ENCODE data around the gene SEPTIN7.

Gene SEPTIN7

DNA sequence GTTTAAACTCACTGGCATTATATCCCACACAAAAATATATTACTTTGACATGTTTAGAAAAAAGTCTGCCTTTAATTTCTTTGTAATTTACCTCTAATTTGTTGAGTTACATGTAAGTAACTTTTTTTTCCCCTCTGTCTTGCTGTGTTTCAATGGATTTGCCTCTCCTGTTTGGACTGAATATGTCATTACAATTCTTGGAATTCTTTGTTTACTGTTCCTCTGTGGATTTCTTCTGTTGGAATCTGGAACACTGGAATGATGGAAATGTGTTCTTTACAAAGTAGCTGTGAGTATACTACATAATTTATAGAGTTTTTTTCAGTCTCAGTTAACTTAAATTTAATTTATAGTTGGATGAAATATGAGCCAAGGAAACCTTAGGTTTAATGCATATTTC lies 30.4 kb downstream of the SEPTIN7 start:
- DNase-seq (ENCODE audit: low read depth, low spot score) = no peak
- Histone ChIP-seq H3K4me1 (ENCODE audit: control insufficient read depth, insufficient read depth, low read length) (no peaks in the 10 kb centered on the region), H3K9me3 (ENCODE audit: control insufficient read depth, insufficient read depth, low read length) (no peaks in the 10 kb centered on the region), H3K4me3 (ENCODE audit: low read length) (no peak overlapping the region), H3K27ac (ENCODE audit: low read length) (no peak overlapping the region), H3K36me3 (ENCODE audit: control insufficient read depth, insufficient read depth, low read length) (no peaks in the 10 kb centered on the region), H3K27me3 (ENCODE audit: control insufficient read depth, insufficient read depth, low read length) (no peaks in the 10 kb centered on the region)

DNA sequence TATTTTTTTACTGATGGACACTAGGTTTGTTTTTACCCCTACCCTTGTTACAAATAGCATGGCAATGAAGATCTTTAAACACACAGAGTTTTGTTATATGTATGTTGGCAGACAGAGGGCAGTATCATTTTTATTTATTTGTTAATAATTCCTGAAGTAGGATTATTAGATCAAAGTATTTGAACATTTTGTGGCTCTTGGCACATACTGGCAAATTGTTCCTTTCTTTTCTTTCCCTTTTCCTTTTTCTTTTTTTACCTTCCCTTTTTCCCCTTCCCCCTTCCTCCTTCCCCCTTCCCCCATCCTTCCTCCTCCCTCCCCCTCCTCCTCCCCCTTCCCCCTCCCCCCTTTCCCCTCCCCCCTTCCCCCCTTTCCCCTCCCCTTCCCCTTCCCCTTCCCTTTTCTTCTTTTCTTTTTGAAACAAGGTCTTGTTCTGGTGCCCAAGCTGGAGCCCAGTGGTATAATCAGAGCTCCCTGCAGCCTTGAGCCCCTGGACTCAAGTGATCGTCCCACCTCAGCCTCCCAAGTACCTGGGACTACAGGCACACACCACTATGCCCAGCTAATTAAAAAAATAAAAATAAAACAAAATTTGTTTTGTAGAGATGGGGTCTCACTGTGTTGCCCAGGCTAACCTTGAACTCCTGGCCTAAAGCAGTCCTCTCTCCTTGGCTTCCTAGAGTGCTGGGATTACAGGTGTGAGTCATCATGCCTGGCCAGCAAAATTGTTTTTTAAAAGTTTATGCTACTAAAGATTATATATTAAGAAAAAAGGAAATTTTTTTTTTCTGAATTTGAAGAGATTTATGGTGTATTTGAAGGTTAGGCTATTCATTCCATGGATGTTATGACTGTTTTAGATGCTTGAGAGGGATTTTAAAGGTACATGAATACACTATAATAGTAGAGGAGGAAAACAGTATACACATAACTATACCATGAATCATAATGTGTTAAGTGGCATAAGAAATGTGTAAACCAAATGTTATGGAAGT lies 39.3 kb downstream of the SEPTIN7 start:
- H3K27me3 ChIP-seq (ENCODE audit: control insufficient read depth, insufficient read depth, low read length) = no peaks in the 10 kb centered on the region
- no peak overlapping the region for H3K4me3 ChIP-seq (ENCODE audit: low read length)
- DNase-seq (ENCODE audit: low read depth, low spot score) = no peak
- no CpG with 5 or more reads among the region's 1 CpG for WGBS (ENCODE audit: insufficient coverage, insufficient read length)
- H3K9me3 ChIP-seq (ENCODE audit: control insufficient read depth, insufficient read depth, low read length) = no peaks in the 10 kb centered on the region
- H3K27ac ChIP-seq (ENCODE audit: low read length) = no peak overlapping the region
- H3K36me3 ChIP-seq (ENCODE audit: control insufficient read depth, insufficient read depth, low read length) = no peaks in the 10 kb centered on the region
- H3K4me1 ChIP-seq (ENCODE audit: control insufficient read depth, insufficient read depth, low read length) = no peaks in the 10 kb centered on the region

DNA sequence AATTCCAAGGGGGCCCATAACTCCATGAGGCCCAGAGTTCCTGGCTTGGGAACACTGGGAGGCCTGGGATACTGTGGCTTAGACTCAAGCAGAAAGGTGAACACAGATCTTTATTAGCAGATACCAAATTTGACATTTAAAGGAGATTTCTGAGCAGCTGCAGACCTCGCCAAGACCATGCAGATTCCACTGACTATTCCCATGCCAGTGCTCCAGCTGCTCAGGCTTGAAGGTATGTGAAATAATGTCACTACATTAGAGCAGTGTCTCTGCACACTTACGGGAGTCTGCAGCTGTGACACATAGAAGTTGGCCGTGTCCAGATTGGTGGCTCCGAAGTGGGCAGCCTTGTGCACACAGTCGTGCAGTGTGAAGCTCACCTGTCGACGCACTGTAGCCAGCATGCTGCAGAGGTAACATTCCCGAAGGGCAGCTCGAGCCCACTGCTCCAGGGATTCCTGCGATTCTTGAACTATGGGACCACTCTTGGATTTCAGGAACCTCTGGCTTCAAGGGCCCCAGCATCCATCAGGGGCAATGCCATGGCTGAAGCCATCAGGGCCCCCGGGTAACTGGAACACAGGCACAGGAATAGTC lies 46.1 kb downstream of the SEPTIN7 start:
- Histone ChIP-seq H3K27me3 (ENCODE audit: control insufficient read depth, insufficient read depth, low read length) (no peaks in the 10 kb centered on the region), H3K9me3 (ENCODE audit: control insufficient read depth, insufficient read depth, low read length) (no peaks in the 10 kb centered on the region), H3K27ac (ENCODE audit: low read length) (no peak overlapping the region), H3K4me1 (ENCODE audit: control insufficient read depth, insufficient read depth, low read length) (0 out of 2 replicates have a peak, but pooled peaks cover 1% of the 10 kb centered on the region), H3K36me3 (ENCODE audit: control insufficient read depth, insufficient read depth, low read length) (no peaks in the 10 kb centered on the region; the same call in 1 of the 2 replicates), H3K4me3 (ENCODE audit: low read length) (no peak overlapping the region)
- no peak for DNase-seq (ENCODE audit: low read depth, low spot score)
- no CpG with 5 or more reads among the region's 11 CpGs for WGBS (ENCODE audit: insufficient coverage, insufficient read length)

DNA sequence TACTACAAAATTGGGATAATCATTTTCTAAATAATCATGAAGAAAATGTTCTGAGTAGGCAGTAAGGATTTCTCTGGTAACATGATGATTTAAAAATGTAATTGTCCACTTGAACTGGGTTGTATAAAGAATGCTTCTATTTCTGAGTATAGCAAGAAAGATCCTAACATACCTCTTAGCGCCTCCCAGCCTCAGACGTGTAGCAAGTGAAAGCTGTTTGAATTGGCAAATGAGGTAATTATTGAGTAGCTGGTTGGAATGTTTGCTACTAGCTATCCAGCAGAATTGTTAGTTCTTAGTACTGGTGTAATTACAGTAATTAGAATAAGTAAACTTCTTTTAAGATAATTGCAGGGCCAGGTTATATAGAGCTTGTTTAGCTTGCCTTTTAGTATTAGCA lies 47.9 kb downstream of the SEPTIN7 start:
- Histone ChIP-seq H3K27ac (ENCODE audit: low read length) (no peak overlapping the region), H3K4me3 (ENCODE audit: low read length) (no peak overlapping the region), H3K4me1 (ENCODE audit: control insufficient read depth, insufficient read depth, low read length) (0 out of 2 replicates have a peak, but pooled peaks cover 1% of the 10 kb centered on the region), H3K27me3 (ENCODE audit: control insufficient read depth, insufficient read depth, low read length) (no peaks in the 10 kb centered on the region), H3K9me3 (ENCODE audit: control insufficient read depth, insufficient read depth, low read length) (no peaks in the 10 kb centered on the region), H3K36me3 (ENCODE audit: control insufficient read depth, insufficient read depth, low read length) (no peaks in the 10 kb centered on the region; the same call in 1 of the 2 replicates)
- no peak for DNase-seq (ENCODE audit: low read depth, low spot score)
- WGBS (ENCODE audit: insufficient coverage, insufficient read length) = no CpG with 5 or more reads among the region's 2 CpGs

DNA sequence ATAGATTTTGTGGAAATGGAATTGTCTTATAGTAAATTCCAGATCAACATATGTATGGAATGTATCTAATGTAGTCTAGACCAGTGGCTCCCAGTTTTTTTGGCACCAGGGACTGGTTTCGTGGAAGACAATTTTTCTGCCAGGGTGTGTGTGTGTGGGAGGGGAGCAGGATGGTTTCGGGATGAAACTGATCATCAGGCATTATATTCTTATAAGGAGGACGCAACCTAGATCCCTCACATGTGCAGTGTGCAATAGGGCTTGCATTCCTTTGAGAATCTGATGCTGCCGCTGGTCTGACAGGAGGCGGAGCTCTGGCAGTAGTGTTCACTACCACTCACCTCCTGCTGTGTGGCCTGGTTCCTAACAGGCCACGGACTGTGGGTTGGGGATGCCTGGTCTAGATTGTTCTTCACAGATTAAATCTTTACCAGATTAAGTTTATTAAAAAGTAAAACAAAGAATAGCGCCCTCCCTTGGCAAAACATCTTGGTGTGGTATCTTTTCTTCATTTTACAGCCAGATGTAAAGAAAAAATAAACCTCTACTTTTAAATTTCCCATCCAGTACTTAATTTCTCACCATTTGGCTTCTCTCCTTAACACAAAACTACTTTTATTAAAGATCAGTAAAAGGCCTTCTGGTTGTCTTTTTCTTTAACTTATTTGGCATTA lies 48.4 kb downstream of the SEPTIN7 start:
- DNase-seq (ENCODE audit: low read depth, low spot score) = no peak
- no peaks in the 10 kb centered on the region for H3K9me3 ChIP-seq (ENCODE audit: control insufficient read depth, insufficient read depth, low read length)
- H3K4me1 ChIP-seq (ENCODE audit: control insufficient read depth, insufficient read depth, low read length) = 0 out of 2 replicates have a peak, but pooled peaks cover 1% of the 10 kb centered on the region
- no peaks in the 10 kb centered on the region; the same call in 1 of the 2 replicates for H3K36me3 ChIP-seq (ENCODE audit: control insufficient read depth, insufficient read depth, low read length)
- WGBS (ENCODE audit: insufficient coverage, insufficient read length) = no CpG with 5 or more reads among the region's 7 CpGs
- H3K27ac ChIP-seq (ENCODE audit: low read length) = no peak overlapping the region
- H3K4me3 ChIP-seq (ENCODE audit: low read length) = no peak overlapping the region
- H3K27me3 ChIP-seq (ENCODE audit: control insufficient read depth, insufficient read depth, low read length) = no peaks in the 10 kb centered on the region

DNA sequence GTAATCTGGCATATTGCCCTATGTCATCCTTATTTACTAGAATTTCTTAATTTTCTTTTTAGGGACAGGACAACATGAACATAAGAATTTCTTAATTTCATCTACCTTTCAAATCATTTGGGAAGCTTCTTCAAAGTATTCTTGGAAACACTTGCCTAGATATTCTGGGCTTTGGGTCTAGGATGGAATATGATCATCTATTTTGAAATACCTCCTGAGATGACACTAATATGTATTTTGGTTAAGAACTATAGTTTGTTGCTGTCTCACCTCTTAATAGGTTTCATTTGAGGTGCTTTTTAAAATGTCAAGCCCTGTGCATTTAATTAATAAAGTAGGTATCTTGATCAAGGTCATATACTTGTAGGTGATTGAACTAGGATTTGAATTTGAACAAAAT lies 49.1 kb downstream of the SEPTIN7 start:
- H3K9me3 ChIP-seq (ENCODE audit: control insufficient read depth, insufficient read depth, low read length) = no peaks in the 10 kb centered on the region
- no peaks in the 10 kb centered on the region; the same call in 1 of the 2 replicates for H3K36me3 ChIP-seq (ENCODE audit: control insufficient read depth, insufficient read depth, low read length)
- H3K4me1 ChIP-seq (ENCODE audit: control insufficient read depth, insufficient read depth, low read length) = 0 out of 2 replicates have a peak, but pooled peaks cover 1% of the 10 kb centered on the region
- no peak for DNase-seq (ENCODE audit: low read depth, low spot score)
- H3K27ac ChIP-seq (ENCODE audit: low read length) = no peak overlapping the region
- H3K27me3 ChIP-seq (ENCODE audit: control insufficient read depth, insufficient read depth, low read length) = no peaks in the 10 kb centered on the region
- no peak overlapping the region for H3K4me3 ChIP-seq (ENCODE audit: low read length)
